Activated CD4-positive, CD25-positive, alpha-beta regulatory T cell treated with anti-CD3 and anti-CD28 coated beads, Interleukin-2, amount 50 U/mL, for 24 hours (primary cell): ENCODE data around the gene TMC5.

Source experiments
- ATAC-seq, 2 donors: fragments of 150-1000 bp; cut with Tn5 transposase; one replicate each; pipeline ENCODE4 v1.10.0; 2021; ENCODE audit warnings: mild to moderate bottlenecking in 1 of 2, moderate library complexity in 1 of 2

TMC5 gene

DNA sequence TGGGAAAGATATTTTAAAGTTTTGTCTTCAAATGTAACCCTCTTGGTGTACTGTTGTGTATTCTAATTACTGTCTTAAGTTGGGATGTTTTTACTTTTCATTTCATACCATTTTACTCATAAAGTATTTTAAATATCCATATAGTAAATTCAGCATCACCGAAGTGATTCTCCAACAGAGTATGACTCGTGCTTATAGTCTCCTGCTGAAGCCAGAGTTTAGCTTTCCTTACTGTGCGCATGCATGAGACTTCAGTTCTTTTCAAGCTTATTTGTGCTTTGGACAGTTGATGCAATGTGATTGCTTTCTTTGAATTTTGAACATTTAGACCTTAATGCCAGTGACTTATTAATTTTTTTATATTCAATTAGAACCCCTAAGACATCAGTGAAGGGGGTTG, 130.5 kb downstream of the TMC5 start:
- ATAC-seq: no peak
